ENCODE measurements around the gene CLCN7. TPM values are rescaled to one million over a fixed set of nuclear protein-coding genes. Genes with fewer than 3 reads are reported as not detected.

The CLCN7 gene
- total RNA-seq, 4 donors from 2014 or later: 46.3 to 140 (median 72.4) TPM

DNA sequence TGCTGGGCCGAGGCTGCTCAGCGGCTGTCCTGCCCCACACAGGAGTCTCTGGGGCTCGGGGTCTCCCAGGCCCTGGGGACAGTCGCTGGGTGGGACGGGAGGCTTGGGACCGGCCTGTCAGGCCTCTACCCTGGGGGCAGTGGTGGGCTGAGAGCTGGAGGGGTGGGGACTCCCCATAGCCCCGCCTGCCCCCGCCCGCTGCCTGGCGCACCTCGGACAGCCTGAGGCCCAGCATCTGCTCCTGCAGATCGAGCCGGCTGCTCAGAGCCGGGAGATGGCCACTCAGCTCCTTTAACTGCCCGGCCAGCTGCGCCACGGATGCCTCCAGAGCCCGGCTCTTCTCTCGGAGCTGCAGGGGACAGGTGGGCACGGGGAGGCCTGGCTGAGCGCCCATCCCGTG, 37.2 kb downstream of the CLCN7 start:
- no peak overlapping the region for H3K4me3 ChIP-seq (ENCODE audit: low read depth, poor library complexity, severe bottlenecking)
- TF ChIP-seq POLR2A (IDR thresholded peaks at IDR 0.05): no peak
- TF ChIP-seq, protein P1, sequence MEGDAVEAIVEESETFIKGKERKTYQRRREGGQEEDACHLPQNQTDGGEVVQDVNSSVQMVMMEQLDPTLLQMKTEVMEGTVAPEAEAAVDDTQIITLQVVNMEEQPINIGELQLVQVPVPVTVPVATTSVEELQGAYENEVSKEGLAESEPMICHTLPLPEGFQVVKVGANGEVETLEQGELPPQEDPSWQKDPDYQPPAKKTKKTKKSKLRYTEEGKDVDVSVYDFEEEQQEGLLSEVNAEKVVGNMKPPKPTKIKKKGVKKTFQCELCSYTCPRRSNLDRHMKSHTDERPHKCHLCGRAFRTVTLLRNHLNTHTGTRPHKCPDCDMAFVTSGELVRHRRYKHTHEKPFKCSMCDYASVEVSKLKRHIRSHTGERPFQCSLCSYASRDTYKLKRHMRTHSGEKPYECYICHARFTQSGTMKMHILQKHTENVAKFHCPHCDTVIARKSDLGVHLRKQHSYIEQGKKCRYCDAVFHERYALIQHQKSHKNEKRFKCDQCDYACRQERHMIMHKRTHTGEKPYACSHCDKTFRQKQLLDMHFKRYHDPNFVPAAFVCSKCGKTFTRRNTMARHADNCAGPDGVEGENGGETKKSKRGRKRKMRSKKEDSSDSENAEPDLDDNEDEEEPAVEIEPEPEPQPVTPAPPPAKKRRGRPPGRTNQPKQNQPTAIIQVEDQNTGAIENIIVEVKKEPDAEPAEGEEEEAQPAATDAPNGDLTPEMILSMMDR (IDR thresholded peaks at IDR 0.05): no peak
- intact Hi-C loops (cut with DNase I; ENCODE audit: low total_unique reads): no loop called here
- 87% methylated on average over 7 of the region's 22 CpGs; no CpG with 5 or more reads in 1 of the 2 donors for WGBS, 2 donors
- no peak for DNase-seq (ENCODE audit: low spot score in 2 of 2)

DNA sequence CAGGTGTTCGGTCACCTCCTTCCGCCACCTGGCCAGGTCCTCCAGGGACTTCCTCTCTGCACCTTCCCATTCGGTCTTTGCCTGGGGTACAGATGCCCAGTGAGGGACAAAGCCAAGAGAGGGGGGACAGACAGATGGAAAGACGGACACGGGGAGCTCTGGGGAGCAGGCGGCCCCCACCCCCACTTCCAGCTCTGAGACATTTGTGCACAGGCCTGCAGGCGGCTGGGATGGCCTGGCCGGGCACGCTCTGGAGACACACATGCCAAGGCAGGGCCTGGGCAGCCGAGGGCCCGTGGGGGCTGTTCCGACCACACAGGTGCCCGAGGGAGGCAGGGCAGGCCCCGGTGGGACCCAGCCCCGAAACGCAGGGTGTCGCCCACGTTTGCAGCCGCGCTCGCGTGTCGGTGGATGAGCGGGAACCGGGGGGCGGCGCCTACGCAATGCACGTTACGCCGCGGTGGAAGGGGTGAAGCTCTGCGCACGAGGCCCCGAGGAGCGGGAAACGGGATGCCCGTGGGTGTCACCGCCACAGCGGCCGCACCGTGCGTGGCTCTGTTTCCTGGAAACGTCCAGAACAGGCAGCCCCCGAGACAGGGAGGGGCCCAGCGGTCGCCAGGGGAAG, 38.0 kb downstream of the CLCN7 start:
- no peak for TF ChIP-seq POLR2A (IDR thresholded peaks at IDR 0.05)
- TF ChIP-seq, protein P1 (IDR thresholded peaks at IDR 0.05): no peak
- H3K4me3 ChIP-seq (ENCODE audit: low read depth, poor library complexity, severe bottlenecking): no peak overlapping the region
- WGBS, 2 donors: 89% methylated on average over 39 to 47 of the region's 47 CpGs
- intact Hi-C loops (cut with DNase I; ENCODE audit: low total_unique reads): no loop called here
- no peak for DNase-seq (ENCODE audit: low spot score in 2 of 2)

DNA sequence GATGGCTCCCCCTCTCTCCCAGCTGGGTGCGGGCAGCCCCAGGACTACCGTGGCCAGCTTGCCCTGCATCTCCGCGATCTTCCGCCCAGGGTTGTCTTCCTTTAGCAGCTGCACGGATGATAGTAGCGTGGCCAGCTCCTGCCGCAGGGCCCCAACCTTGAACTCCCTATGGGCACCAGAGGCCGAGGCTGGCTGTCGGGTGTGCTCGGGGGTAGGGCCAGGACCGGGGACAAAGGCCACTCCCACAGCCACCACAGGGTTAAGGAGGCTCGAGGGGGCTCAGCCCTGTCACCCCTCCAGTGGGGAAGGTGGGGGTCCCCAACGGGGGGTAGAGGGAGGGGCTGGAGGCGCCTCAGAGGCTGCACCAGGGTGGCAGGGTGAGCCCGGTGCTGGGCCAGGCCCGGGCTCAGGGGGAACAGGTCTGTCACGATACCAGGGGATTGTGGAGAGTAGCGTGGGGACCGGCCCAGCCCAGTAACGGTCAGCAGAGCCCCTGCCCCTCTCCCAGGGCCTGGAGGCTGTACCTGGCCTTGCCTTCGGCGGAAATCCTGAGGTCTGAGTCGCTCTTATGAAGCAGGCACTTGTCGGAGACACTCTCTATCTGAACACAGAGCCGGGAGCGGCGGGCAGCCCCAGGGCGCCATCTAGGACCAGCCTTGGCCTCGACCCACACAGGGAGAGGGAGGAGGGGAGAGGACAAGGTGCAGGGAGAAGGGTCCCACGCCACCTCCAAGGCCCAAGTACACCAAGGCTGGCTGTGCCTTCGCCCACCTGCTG, 38.7 kb downstream of the CLCN7 start:
- intact Hi-C loops (cut with DNase I; ENCODE audit: low total_unique reads): no loop called here
- 90% methylated on average over 29 to 32 of the region's 32 CpGs for WGBS, 2 donors

DNA sequence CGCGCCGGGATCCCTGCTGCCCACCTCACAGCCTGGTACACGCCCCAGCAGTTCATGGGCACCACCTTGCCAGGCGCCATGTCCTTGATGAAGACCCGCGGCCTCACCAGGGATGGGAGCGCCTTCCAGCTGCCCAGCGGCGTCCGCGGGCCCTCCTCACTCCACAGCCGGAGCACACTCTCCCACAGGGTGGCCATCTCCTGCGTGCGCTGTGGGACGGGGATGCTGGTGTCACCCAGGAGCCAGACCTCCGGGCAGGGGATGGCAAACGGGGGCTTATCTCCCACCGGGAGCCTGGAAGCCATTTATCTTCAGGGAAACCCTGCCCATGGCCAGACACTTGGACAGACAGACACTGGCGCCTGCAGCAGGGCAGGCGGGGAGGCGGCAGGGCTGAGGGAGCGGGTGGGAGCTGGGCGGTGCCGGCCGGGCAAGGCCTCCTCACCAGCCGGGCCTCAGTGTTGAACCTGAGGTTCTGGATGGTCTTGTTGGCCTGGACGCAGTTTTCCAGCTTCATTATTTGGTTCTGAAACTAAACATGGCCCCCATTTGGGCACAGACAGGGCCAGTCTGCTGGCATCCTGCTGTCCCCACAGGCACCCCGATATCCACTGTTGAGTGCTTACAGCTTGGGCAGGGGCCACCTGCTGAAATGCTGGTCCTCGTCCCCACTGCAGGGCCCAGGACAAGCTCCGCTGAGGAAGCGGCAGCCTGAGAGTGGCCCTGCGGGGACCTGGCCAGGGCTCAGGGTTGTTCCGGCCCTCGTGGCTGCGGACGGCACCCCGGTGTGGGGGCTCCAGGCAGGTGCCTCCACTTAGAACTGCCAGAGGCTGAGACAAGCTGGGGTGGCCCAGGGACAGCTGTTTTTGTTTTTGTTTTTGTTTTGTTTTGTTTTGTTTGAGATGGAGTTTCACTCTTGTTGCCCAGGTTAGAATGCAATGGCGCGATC, 39.9 kb downstream of the CLCN7 start:
- TF ChIP-seq, protein P1 (IDR thresholded peaks at IDR 0.05): no peak
- no peak for TF ChIP-seq POLR2A (IDR thresholded peaks at IDR 0.05)
- 90 to 93% methylated on average over 27 to 39 of the region's 40 CpGs for WGBS, 2 donors
- intact Hi-C loops (cut with DNase I; ENCODE audit: low total_unique reads): no loop called here
- no peak for DNase-seq (ENCODE audit: low spot score in 2 of 2)
- no peak overlapping the region for H3K4me3 ChIP-seq (ENCODE audit: low read depth, poor library complexity, severe bottlenecking)

More for the DNA sequence above, 38.7 kb downstream of the CLCN7 start:
- no peak for TF ChIP-seq POLR2A (IDR thresholded peaks at IDR 0.05)
- TF ChIP-seq, protein P1 (IDR thresholded peaks at IDR 0.05): no peak
- no peak overlapping the region for H3K4me3 ChIP-seq (ENCODE audit: low read depth, poor library complexity, severe bottlenecking)
- DNase-seq (ENCODE audit: low spot score in 2 of 2): no peak

DNA sequence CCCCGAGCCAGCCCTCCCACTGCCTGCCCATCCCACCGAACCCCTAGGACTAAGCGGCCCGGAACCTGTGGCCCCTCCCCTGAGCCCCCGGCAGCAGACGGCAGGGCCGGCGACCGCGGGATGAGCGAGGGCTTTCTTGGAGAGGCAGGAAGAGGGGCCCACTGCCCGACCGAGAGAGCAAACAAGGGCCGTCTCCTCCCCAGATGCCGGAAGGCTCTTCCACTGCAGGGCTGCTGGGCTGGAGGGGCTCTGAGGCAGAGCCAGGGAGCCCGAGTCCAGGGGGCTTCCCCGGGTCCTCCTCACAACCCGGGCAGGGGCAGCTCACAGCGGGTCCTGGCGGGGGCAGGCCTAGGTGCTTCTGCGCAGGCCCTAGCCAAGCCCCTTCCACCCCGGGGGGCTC, 41.1 kb downstream of the CLCN7 start:
- TF ChIP-seq POLR2A (IDR thresholded peaks at IDR 0.05): no peak
- TF ChIP-seq, protein P1 (IDR thresholded peaks at IDR 0.05): no peak
- DNase-seq (ENCODE audit: low spot score in 2 of 2): no peak
- intact Hi-C loops (cut with DNase I; ENCODE audit: low total_unique reads): no loop called here
- WGBS, 2 donors: 41 to 55% methylated on average over 7 to 22 of the region's 22 CpGs
- H3K4me3 ChIP-seq (ENCODE audit: low read depth, poor library complexity, severe bottlenecking): no peak overlapping the region
